Activated CD8-positive, alpha-beta memory T cell treated with anti-CD3 and anti-CD28 coated beads, Interleukin-2, amount 50 U/mL, for 4 hours (primary cell): ENCODE data around the gene MANF.
"Not testable (repeated sequence)": the region's sequence is repeated elsewhere in the genome, so short reads cannot be mapped to it uniquely, and the experiment has no call there.

Source experiments
- DNase-seq: peaks from one replicate; pipeline ENCODE4 v3.0.0-alpha.2; 2020

MANF gene

GRCh38 chr3:51373658-51374421, 11.3 kb upstream of the MANF start:
- no peak for DNase-seq

DNA sequence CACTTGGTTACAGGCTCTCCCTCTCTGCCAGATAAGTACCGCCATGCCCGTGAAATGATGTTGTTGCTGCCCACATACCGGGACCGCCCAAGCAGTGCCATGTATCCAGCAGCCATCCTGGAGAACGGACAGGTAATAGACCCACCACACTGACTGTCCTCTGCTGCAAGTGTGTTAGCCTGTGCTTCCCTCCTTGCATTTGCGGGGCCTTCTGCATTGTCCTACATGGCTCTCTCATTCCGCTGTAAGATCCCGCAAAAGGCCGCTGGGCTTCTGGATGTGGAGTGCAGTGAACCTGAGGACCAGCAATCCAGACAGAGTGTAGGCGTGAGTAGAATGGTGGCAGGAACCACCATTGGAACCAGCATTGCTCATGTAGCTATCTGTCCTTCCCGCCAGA, 10.6 kb upstream of the MANF start:
- no peak for DNase-seq

GRCh38 chr3:51375136-51375535, 10.0 kb upstream of the MANF start:
- no peak for DNase-seq

DNA sequence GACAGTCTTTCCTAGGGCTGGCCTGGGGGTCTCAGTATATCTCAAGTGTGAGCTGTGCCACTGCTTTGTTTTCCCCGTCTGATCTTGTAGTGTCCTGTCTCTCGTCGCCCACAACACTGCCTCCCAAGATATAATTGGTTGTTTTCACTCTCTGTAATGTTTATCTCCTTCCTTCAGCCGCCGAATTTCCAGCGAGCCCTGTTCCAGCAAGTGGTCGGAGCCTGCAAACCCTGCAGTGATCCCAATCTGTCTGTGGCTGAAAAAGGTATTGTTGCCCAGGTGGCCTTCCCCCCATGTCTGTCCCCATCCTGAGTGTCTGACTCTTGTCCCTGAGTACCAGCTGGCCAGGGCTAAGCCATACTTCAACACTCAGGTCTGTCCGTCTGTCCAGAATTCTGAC, 9.5 kb upstream of the MANF start:
- no peak for DNase-seq

GRCh38 chr3:51378065-51378464, 7.0 kb upstream of the MANF start:
- DNase-seq, result no peak

GRCh38 chr3:51378726-51379125, 6.4 kb upstream of the MANF start:
- DNase-seq, result no peak

GRCh38 chr3:51379301-51379700, 5.8 kb upstream of the MANF start:
- no peak for DNase-seq

GRCh38 chr3:51379746-51380455, 5.2 kb upstream of the MANF start:
- DNase-seq, result no peak

GRCh38 chr3:51380601-51381332, 4.3 kb upstream of the MANF start:
- no peak for DNase-seq

DNA sequence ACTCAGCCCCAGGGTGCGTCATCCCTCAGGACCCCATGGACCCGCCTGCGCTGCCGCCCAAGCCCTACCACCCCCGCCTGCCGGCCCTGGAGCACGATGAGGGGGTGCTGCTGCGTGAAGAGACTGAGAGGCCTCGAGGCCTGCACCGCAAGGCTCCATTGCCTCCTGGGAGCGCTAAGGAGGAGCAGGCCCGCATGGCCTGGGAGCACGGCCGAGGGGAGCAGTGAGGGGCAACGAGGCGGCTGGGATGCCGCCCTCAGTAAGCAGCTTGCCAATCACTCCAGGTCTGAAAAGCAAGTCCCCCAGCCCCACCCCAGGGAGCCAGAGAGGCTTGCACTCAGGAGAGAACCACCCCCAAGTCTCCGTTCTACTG, 3.8 kb upstream of the MANF start:
- no peak for DNase-seq

- DNase-seq, result no peak
Observed at GRCh38 chr3:51382076-51382745, 2.9 kb upstream of the MANF start.

GRCh38 chr3:51382947-51383578, 2.0 kb upstream of the MANF start:
- DNase-seq, result no peak

- DNase-seq, result no peak
Observed at GRCh38 chr3:51384055-51384725, 901 bp upstream of the MANF start.

DNA sequence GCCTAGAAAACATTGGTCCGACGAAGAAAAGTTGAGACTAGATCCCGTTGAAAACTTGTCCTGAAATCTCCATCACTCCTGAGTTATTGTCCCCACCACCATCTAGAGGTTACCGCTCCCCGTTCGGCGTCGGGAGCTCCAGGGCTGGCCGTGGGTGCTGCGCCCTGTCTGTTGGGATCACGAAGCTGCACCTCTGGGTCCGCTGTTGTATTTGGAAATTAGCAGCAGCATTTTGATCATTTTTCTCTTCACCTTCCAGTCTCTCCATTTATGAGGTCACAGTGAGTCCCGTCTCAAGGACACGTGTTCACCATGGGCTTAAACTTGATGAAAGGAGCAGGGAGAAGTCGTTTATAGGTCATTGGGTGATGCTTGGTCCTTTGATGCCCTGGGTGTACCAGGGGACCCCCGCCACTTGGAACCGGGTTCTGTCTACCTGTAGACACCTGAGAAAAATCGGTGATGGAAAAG, 565 bp downstream of the MANF start:
- no peak for DNase-seq

DNA sequence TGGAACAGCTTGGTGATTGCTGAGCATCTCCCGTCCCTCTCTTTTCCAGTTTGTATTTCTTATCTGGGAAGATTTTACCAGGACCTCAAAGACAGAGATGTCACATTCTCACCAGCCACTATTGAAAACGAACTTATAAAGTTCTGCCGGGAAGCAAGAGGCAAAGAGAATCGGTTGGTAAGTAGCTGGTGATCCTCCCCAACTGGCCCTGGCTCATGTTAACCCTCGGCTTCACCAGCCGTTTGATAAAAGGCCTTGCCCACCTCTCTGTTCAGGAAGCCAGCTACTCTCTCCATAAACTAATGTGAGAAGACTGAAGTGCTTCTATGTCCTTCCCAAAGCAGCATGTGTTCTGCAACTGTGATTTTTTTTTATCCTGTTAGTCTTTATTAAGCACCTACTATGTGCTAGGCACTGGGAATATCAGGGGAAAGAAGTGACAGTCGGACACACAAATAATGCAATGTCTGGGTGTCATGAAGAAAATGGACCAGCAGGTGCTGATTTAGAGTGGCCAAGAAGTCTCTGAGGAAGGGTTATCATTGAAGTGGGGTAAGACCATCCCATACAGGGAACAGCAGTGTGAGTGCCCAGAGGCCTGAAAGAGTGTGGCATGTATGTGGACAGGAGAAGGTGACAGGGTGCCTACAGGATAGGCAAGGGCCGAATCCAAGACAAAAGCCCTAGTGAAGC, 1.2 kb downstream of the MANF start:
- DNase-seq, result no peak

DNA sequence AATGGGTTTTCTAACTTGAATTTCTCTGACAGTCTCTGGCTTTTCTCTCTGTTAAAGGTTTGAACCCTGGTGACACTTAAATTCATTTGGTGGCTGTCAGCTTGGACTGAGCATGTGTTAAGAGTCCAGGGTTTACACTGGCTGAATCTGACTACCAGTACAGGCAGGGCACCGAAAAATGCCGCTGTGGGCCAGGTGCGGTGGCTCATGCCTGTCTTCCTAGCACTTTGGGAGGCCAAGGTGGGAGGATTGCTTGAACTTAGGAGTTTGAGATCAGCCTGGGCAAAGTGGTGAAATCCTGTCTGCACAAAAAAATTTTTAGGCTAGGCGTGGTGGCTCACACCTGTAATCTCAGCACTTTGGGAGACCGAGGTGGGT, 1.8 kb downstream of the MANF start:
- DNase-seq, result no peak

- not testable (repeated sequence) for DNase-seq
Observed at GRCh38 chr3:51387281-51387680, 2.2 kb downstream of the MANF start.

- no peak for DNase-seq
Observed at GRCh38 chr3:51388286-51389029, 3.4 kb downstream of the MANF start.

DNA sequence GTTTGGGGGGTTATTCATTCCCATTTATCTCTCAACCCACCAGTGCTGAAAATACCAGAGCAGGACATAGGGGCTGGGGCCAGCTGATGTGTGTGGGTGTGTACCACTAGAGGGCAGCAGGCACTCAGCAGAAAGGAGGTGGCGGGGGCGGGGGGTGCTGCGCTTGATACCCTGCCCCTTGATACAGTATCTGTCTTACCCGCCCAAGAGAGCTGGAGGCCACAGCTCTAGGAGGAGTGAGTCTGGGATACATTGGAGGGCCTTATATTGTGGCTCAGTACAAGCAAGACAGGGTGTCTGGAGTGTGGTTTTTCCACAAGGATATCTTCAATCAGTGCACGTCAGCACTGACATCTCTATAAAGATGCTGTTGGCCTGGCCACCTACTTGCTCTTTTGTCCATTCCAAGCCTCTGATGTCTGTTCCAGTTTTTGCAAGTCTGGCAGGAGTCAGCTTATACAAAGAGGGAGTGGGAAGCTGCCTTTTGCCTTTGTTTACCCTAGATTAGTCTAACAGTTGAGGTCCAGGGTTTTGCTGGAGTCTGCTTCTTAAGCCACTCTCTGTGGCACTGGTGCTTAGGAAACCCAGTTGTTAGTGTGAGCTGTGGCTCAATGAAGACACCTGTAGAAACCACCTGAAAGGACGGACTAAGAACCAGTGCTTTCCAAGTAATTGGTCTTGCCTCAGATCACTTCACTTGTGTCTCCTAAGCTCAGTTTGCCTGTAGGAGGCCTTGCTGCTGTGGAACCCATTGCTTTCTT, 4.5 kb downstream of the MANF start:
- peak; percentile 54 for DNase-seq
